Smooth muscle cell (in vitro differentiated cells): ENCODE data around the gene PHF3. TPM values are rescaled to one million over a fixed set of nuclear protein-coding genes. Genes with fewer than 3 reads are reported as not detected.

Experiments used
- DNase-seq: peaks from one replicate; lab custom pipeline; 2025; ENCODE audit not compliant: unreplicated experiment; lab: John Stamatoyannopoulos, UW
- H2AFZ ChIP-seq: fragments of 200-600 bp; sonication (generic); 2 replicates; pipeline ENCODE4 v1.6.0; 2016; ENCODE audit warnings: antibody characterized with exemption, low read depth, mild to moderate bottlenecking
- H3F3A ChIP-seq: fragments of 200-600 bp; sonication (generic); 2 replicates; pipeline ENCODE4 v1.6.0; 2017; ENCODE audit warnings: antibody characterized with exemption, low read depth
- H3K27ac ChIP-seq: fragments of 200-600 bp; sonication (generic); 2 replicates; pipeline ENCODE4 v1.5.1; 2016; ENCODE audit warnings: low read depth, mild to moderate bottlenecking
- H3K27me3 ChIP-seq: fragments of 200-600 bp; sonication (generic); 2 replicates; pipeline ENCODE4 v1.6.1; 2016; ENCODE audit warnings: low read depth, mild to moderate bottlenecking
- H3K36me3 ChIP-seq: fragments of 200-600 bp; sonication (generic); 2 replicates; pipeline ENCODE4 v1.5.1; 2016; ENCODE audit warnings: low read depth
- H3K4me1 ChIP-seq: fragments of 200-600 bp; sonication (generic); 2 replicates; pipeline ENCODE4 v1.5.1; 2016; ENCODE audit warnings: low read depth
- H3K4me2 ChIP-seq: fragments of 200-600 bp; sonication (generic); 2 replicates; pipeline ENCODE4 v1.6.0; 2016; ENCODE audit warnings: mild to moderate bottlenecking
- H3K4me3 ChIP-seq: fragments of 200-600 bp; sonication (generic); 2 replicates; pipeline ENCODE4 v1.5.1; 2016; ENCODE audit warnings: mild to moderate bottlenecking
- H3K79me2 ChIP-seq: fragments of 200-600 bp; sonication (generic); 2 replicates; pipeline ENCODE4 v1.6.0; 2016; ENCODE audit warnings: low read depth, mild to moderate bottlenecking
- H3K9ac ChIP-seq: fragments of 200-600 bp; sonication (generic); 2 replicates; pipeline ENCODE4 v1.6.0; 2016; ENCODE audit warnings: low read depth
- H3K9me3 ChIP-seq: fragments of 200-600 bp; sonication (generic); replicated peaks from 2 replicates; pipeline ENCODE4 v1.5.1; 2016; ENCODE audit warnings: low read depth
- H4K20me1 ChIP-seq: fragments of 200-600 bp; sonication (generic); 2 replicates; pipeline ENCODE4 v1.6.0; 2016; ENCODE audit warnings: low read depth
- WGBS: methylation state at CpG from one replicate; pipeline ENCODE4 v1.1.7; 2016; ENCODE audit warnings: low lambda C conversion rate; 5-methylcytosine and 5-hydroxymethylcytosine counted together
- polyA plus RNA-seq: library from polyadenylated mRNA; unstranded; fragments of >200 nt; fragmentation: Nextera tagmentation; extraction: Ambion mirVana; gene quantifications from 2 replicates; pipeline ENCODE4 v1.2.1, GENCODE V29; 2016
- total RNA-seq: library from RNA; depleted of rRNA; stranded (reverse); fragments of >200 nt; gene quantifications from 2 replicates; pipeline ENCODE4 v1.2.3, GENCODE V29; 2014
- TF ChIP-seq, protein P1 (sequence below): fragments of 200-600 bp; sonication (generic); IDR thresholded peaks from 2 replicates; pipeline ENCODE4 v1.5.1; 2017; ENCODE audit warnings: borderline replicate concordance, mild to moderate bottlenecking, antibody characterized with exemption; ENCODE audit not compliant: insufficient read depth, poor library complexity, severe bottlenecking

PHF3 gene
- total and polyA plus RNA-seq, 2 experiments from 2014 or later: 9.8 to 44.7 TPM

GRCh38 chr6:63690221-63690620, 54.6 kb downstream of the PHF3 start:
- peaks cover 28% of the 10 kb centered on the region for H3K79me2 ChIP-seq

DNA sequence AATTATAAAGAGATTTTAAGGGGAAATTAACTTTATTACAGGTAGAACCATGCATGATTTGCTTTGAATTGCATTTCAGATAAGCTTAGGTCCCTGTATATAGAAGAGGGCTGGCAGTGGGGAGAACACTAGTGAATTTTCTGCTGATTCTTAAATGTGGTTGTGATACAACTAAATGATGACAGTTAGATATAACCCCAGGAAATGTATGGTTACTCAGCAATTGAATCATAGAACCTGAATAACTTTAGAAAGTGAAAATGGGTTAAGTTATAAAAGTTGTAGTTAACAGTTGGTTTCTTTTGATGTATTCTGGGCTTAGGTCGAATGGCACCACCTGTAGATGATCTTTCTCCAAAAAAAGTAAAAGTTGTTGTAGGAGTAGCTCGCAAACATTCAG, 70.1 kb downstream of the PHF3 start:
- Histone ChIP-seq H3K4me2 (no peak overlapping the region), H3K4me1 (no peaks in the 10 kb centered on the region), H3K27me3 (no peaks in the 10 kb centered on the region), H3K79me2 (no peaks in the 10 kb centered on the region), H3K36me3 (peaks cover 27% of the 10 kb centered on the region), H3F3A (no peaks in the 10 kb centered on the region), H3K4me3 (no peak overlapping the region), H3K27ac (no peak overlapping the region), H2AFZ (no peak overlapping the region), H4K20me1 (peaks cover 3% of the 10 kb centered on the region), H3K9me3 (no peaks in the 10 kb centered on the region), H3K9ac (no peak overlapping the region)
- WGBS: 93% methylated on average over 2 of the region's 2 CpGs
- DNase-seq: no peak
- TF ChIP-seq, protein P1, sequence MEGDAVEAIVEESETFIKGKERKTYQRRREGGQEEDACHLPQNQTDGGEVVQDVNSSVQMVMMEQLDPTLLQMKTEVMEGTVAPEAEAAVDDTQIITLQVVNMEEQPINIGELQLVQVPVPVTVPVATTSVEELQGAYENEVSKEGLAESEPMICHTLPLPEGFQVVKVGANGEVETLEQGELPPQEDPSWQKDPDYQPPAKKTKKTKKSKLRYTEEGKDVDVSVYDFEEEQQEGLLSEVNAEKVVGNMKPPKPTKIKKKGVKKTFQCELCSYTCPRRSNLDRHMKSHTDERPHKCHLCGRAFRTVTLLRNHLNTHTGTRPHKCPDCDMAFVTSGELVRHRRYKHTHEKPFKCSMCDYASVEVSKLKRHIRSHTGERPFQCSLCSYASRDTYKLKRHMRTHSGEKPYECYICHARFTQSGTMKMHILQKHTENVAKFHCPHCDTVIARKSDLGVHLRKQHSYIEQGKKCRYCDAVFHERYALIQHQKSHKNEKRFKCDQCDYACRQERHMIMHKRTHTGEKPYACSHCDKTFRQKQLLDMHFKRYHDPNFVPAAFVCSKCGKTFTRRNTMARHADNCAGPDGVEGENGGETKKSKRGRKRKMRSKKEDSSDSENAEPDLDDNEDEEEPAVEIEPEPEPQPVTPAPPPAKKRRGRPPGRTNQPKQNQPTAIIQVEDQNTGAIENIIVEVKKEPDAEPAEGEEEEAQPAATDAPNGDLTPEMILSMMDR: no peak

More at GRCh38 chr6:63690221-63690620, 54.6 kb downstream of the PHF3 start:
- H3K9ac ChIP-seq: no peak overlapping the region
- H4K20me1 ChIP-seq: no peaks in the 10 kb centered on the region
- TF ChIP-seq, protein P1: no peak
- H3K4me3 ChIP-seq: no peak overlapping the region
- no peak overlapping the region for H3K27ac ChIP-seq
- no peaks in the 10 kb centered on the region for H3K27me3 ChIP-seq
- no peak overlapping the region for H2AFZ ChIP-seq
- DNase-seq: no peak
- H3F3A ChIP-seq: no peaks in the 10 kb centered on the region
- H3K4me2 ChIP-seq: no peak overlapping the region
- no peaks in the 10 kb centered on the region for H3K36me3 ChIP-seq
- no peaks in the 10 kb centered on the region for H3K9me3 ChIP-seq
- no peaks in the 10 kb centered on the region for H3K4me1 ChIP-seq

GRCh38 chr6:63706630-63707029, 71.0 kb downstream of the PHF3 start:
- TF ChIP-seq, protein P1: no peak
- H4K20me1 ChIP-seq: peaks cover 3% of the 10 kb centered on the region
- no peak overlapping the region for H3K4me2 ChIP-seq
- no peak overlapping the region for H2AFZ ChIP-seq
- WGBS: 91% methylated on average over 2 of the region's 2 CpGs
- H3F3A ChIP-seq: no peaks in the 10 kb centered on the region
- no peak for DNase-seq
- no peak overlapping the region for H3K9ac ChIP-seq
- no peak overlapping the region for H3K27ac ChIP-seq
- H3K9me3 ChIP-seq: no peaks in the 10 kb centered on the region
- H3K4me3 ChIP-seq: no peak overlapping the region
- no peaks in the 10 kb centered on the region for H3K27me3 ChIP-seq
- H3K4me1 ChIP-seq: no peaks in the 10 kb centered on the region
- no peaks in the 10 kb centered on the region for H3K79me2 ChIP-seq
- peaks cover 29% of the 10 kb centered on the region for H3K36me3 ChIP-seq

GRCh38 chr6:63708631-63709030, 73.0 kb downstream of the PHF3 start:
- H3K36me3 ChIP-seq: peaks cover 28% of the 10 kb centered on the region
- TF ChIP-seq, protein P1: no peak
- no peaks in the 10 kb centered on the region for H3K27me3 ChIP-seq
- no peak overlapping the region for H3K27ac ChIP-seq
- H3F3A ChIP-seq: no peaks in the 10 kb centered on the region
- DNase-seq: no peak
- no peak overlapping the region for H3K4me3 ChIP-seq
- peaks cover 3% of the 10 kb centered on the region for H4K20me1 ChIP-seq
- H3K9me3 ChIP-seq: no peaks in the 10 kb centered on the region
- no peaks in the 10 kb centered on the region for H3K4me1 ChIP-seq
- H3K4me2 ChIP-seq: no peak overlapping the region
- no peaks in the 10 kb centered on the region for H3K79me2 ChIP-seq
- H2AFZ ChIP-seq: no peak overlapping the region
- WGBS: 98% methylated on average over 1 of the region's 1 CpG
- no peak overlapping the region for H3K9ac ChIP-seq
